Left hindlimb (tissue), 1 donor: ENCODE results near the gene CPSF3.
"Not testable (repeated sequence)": the region's sequence is repeated elsewhere in the genome, so short reads cannot be mapped to it uniquely, and the experiment has no call there.

ENCODE experiments used
- DNase-seq: peaks from one replicate; pipeline ENCODE4 v3.0.0-alpha.2; 2018

Gene CPSF3

GRCh38 chr2:9472511-9472910 is 49.1 kb downstream of the CPSF3 start:
- DNase-seq: no peak

GRCh38 chr2:9473308-9473984 is 50.0 kb downstream of the CPSF3 start:
- DNase-seq: no peak

GRCh38 chr2:9473985-9474360 is 50.5 kb downstream of the CPSF3 start:
- DNase-seq: peak; percentile 49

GRCh38 chr2:9474361-9475057 is 51.1 kb downstream of the CPSF3 start, which contains the start of gene IAH1:
Gene IAH1, plus strand, starts transcription at chr2:9474551. Its CDS starts 16 bp downstream, at chr2:9474567.
- DNase-seq: peak; percentile 67

GRCh38 chr2:9477914-9478313 is 54.5 kb downstream of the CPSF3 start:
- no peak for DNase-seq

GRCh38 chr2:9478526-9478925 is 55.1 kb downstream of the CPSF3 start:
- no peak for DNase-seq

GRCh38 chr2:9480157-9480556 is 56.7 kb downstream of the CPSF3 start:
- DNase-seq: no peak

- DNase-seq: no peak
These were observed 59.7 kb downstream of the CPSF3 start for GRCh38 chr2:9483107-9483506.

- no peak for DNase-seq
These were observed 61.1 kb downstream of the CPSF3 start for GRCh38 chr2:9484533-9484932.

GRCh38 chr2:9488583-9489547 is 65.4 kb downstream of the CPSF3 start:
- DNase-seq: no peak

GRCh38 chr2:9490789-9491188 is 67.3 kb downstream of the CPSF3 start:
- DNase-seq: no peak

- no peak for DNase-seq
These were observed 69.5 kb downstream of the CPSF3 start for GRCh38 chr2:9492927-9493326.

GRCh38 chr2:9493478-9493877 is 70.0 kb downstream of the CPSF3 start:
- DNase-seq: no peak

- DNase-seq: no peak
These were observed 70.6 kb downstream of the CPSF3 start for GRCh38 chr2:9494081-9494480.

GRCh38 chr2:9497017-9497416 is 73.6 kb downstream of the CPSF3 start:
- DNase-seq: no peak

- no peak for DNase-seq
These were observed 74.8 kb downstream of the CPSF3 start for GRCh38 chr2:9498210-9498609.

GRCh38 chr2:9508931-9509330 is 85.5 kb downstream of the CPSF3 start:
- no peak for DNase-seq

- not testable (repeated sequence) for DNase-seq
These were observed 90.5 kb downstream of the CPSF3 start for GRCh38 chr2:9513946-9514345.

GRCh38 chr2:9517118-9517782 is 93.8 kb downstream of the CPSF3 start:
- no peak for DNase-seq

- no peak for DNase-seq
These were observed 94.7 kb downstream of the CPSF3 start for GRCh38 chr2:9518163-9518562.

- DNase-seq: no peak
These were observed 95.3 kb downstream of the CPSF3 start for GRCh38 chr2:9518780-9519179.

- DNase-seq: no peak
These were observed 95.8 kb downstream of the CPSF3 start for GRCh38 chr2:9519250-9519649.
